ENCODE results near the gene MORN1. TPM values are rescaled to one million over a fixed set of nuclear protein-coding genes. Genes with fewer than 3 reads are reported as not detected.

The MORN1 gene
- total RNA-seq, 2 donors from 2014 or later: 7.0 to 8.4 TPM

DNA sequence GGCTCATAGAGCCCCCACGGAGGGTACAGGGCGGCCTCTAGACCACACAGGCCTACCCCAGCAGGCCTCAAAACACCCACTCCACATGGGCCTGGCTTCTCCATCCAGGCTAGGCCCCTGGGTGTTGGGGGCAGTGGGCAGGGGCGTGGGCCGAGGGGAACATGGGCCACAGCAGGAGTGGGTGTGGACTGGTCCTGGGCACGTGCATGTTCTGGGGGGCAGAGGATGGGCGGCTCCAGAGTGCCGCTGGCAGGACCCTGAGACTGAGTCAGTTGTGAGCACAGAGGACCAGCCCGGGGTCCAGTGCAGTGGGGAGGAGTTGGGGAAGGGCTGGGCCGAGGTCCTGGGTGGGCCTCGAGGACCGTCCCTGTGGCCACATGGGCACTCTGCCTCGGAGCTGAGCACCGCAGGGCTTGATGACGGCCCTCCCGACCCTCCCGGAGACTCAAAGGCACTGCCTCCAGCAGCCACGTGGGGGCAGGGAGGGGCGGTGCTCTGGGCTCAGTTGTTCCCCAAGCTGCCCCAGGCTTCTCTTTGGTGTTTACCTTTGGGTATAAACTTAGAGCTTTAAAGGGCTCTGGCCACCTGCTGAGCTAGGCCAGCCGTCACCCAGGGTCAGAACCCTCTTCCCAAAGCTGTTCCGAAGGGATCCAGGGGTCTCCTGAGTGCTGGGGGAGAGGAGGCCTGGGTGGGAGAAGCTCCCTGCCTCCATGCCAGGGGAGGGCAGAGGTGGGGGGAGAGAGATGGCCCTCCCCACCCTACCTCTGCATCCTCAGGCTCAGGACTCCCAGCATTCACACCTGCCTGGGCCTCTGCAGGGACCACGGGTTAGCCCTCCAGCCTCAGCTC is 79.9 kb downstream of the MORN1 start:
- Mint-ChIP-seq H3K27me3 (no peaks in the 10 kb centered on the region), H3K36me3 (ENCODE audit: low read depth) (peaks cover 5% of the 10 kb centered on the region), H3K4me1 (peaks cover 18% of the 10 kb centered on the region)

DNA sequence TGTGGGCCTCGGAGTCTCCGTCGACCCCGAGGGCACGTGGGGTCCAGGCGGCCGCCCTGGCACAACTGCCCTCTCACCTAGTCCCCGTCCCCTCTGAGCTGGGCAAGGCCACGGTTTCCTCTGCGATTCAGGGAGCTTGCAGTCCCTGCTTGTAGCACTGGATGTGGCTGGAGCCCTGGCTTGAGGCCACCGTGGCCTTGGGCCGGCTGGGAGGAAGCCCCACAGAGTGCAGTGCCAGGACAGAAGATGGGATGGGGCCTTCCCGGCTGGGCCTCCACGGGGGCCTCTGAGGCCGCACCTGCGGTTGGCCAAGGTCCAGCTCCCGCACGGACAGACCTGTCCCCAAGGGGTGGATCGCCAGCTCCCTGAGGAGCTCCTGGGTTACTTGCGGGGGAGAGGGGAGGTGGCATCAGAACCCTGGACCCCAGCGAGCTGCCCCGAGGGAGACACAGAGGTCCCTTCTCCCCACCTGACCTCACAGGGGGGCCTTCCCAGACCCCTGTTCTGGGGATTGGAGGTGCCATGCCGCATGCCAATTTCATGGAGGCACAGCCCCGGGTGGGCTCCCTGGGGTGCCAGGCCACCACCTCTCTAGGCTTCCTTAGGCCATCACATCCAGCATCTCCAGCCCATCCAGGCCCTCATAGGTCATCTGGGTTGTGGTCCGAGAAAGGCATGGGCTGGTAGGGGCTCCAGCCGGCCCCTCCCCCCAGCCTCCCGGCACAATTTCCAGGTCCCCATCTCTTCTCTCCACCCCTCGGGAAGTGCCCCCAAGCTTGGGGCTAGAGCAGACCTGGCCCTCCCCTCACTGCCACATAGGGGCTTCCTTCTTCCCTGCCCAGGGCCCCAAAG is 80.8 kb downstream of the MORN1 start:
- ATAC-seq: no peak
- Mint-ChIP-seq H3K27me3 (no peaks in the 10 kb centered on the region), H3K36me3 (ENCODE audit: low read depth) (peaks cover 5% of the 10 kb centered on the region), H3K27ac (peak overlapping the region; percentile 83), H3K4me1 (peaks cover 16% of the 10 kb centered on the region), H3K4me3 (peak overlapping the region; percentile 57)
- no peaks in the 10 kb centered on the region for H3K9me3 ChIP-seq (ENCODE audit: control insufficient read depth, low read length, poor library complexity, severe bottlenecking)
- no peak for DNase-seq

More for the DNA sequence above, 79.9 kb downstream of the MORN1 start:
- Mint-ChIP-seq H3K27ac (peak overlapping the region; percentile 83), H3K4me3 (peak overlapping the region; percentile 28)
- DNase-seq: peak; percentile 42 to 54 (median 44)
- no peaks in the 10 kb centered on the region for H3K9me3 ChIP-seq (ENCODE audit: control insufficient read depth, low read length, poor library complexity, severe bottlenecking)
- peak; percentile 62 for ATAC-seq

DNA sequence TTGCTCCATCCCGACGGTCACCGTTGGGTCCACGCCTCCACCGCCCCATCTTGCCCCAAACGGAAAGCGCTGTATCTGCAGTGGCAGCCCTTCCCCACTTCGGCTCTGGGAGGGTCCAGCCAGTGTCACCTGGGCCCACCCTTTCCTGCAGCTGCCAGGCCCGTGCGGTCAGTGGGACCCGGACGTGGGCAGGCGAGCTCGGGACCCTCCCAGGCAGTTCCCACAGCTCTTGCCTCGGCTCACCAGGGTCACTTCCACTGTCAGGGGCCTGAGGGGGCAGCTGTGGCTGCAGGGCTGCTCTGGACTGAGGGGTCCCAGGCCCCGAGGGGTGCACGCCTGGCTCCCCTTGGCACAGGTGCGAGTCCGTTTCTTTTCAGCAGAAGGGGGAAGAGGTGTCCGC is 82.5 kb downstream of the MORN1 start:
- no peak for DNase-seq
- no peaks in the 10 kb centered on the region for H3K9me3 ChIP-seq (ENCODE audit: control insufficient read depth, low read length, poor library complexity, severe bottlenecking)
- no peaks in the 10 kb centered on the region for H3K27me3 Mint-ChIP-seq
- peaks cover 18% of the 10 kb centered on the region for H3K4me1 Mint-ChIP-seq
- H3K27ac Mint-ChIP-seq: no peak overlapping the region
- ATAC-seq: no peak
- peak overlapping the region; percentile 64 for H3K4me3 Mint-ChIP-seq
- peaks cover 5% of the 10 kb centered on the region for H3K36me3 Mint-ChIP-seq (ENCODE audit: low read depth)

DNA sequence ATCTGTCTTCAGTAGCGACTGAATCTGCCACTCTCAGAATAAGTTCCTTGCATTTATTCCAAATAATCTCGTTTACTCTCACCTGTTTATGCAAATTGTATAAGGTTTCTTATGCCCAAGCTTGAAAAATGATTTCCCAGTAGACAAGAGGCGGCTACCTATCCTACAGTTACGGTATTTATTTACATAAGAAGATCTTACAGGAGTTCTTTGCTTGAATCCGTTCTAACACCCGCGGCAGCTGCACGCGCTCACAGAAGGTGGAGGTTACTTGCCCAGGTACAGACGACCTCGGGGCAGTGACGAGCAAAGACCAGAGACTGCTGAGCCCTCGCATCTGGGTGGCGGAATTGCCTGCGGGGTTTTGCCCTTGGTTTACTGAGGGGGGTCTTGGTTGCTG is 83.4 kb downstream of the MORN1 start:
- Mint-ChIP-seq H3K4me1 (peaks cover 10% of the 10 kb centered on the region), H3K36me3 (ENCODE audit: low read depth) (peaks cover 5% of the 10 kb centered on the region), H3K27ac (peak overlapping the region; percentile 81), H3K4me3 (peak overlapping the region; percentile 15), H3K27me3 (no peaks in the 10 kb centered on the region)
- ATAC-seq: no peak
- DNase-seq: no peak
- no peaks in the 10 kb centered on the region for H3K9me3 ChIP-seq (ENCODE audit: control insufficient read depth, low read length, poor library complexity, severe bottlenecking)

DNA sequence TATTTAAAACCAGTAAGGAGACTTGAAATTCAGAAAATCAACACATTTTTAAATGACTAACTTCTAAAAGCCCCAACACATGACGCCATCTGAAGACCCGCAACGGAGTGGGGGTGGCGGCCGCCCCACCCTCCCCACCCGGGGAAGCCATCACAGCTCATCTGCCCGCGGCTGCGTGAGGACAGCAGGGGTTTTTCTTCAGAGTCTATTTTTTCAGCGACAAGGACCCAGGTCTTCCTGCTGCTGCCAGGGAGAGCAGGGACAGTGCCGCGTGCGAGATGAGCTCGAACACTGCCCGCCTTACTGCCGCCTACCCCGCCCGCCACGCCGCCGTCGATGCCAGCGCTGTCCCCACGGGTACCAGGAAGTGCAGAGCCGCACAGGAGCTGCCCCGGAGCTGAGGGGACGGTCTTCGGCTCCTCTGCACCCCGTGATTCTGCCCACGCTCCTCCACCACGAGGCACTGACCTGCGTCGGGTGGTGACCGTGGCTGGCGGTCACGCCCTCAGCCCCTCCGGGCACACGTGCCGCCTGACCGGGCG is 84.2 kb downstream of the MORN1 start:
- DNase-seq: no peak

DNA sequence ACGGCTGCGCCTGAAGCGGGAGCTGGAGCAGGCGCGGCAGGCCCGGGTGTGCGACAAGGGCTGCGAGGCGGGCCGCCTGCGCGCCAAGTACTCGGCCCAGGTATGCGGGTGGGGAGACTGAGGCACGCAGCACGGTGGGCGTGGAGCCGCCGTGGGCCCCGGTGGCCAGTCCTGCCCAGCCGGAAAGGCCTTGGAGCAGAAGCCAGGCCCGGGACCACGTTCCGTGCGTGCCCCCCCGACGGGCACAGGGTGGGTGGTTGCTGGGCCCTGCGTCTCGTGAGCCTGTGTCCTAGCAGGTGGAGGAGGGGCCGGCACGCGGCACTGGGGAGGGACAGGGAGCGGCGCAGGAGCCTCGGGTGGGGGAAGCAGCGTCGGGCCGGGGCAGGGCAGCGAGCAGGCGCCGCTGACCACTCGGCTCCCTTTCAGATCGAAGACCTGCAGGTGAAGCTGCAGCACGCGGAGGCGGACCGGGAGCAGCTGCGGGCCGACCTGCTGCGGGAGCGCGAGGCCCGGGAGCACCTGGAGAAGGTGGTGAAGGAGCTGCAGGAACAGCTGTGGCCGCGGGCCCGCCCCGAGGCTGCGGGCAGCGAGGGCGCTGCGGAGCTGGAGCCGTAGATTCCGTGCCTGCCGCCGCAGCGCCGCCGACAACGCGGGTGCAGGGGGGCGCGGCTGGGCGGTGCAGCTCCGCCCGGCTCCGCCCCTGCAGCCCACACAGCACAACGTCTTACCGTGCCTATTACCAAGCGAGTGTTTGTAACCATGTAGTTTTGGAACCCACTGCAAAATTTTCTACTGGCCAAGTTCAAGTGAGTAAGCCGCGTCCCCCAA is 85.0 kb downstream of the MORN1 start:
- H3K9me3 ChIP-seq (ENCODE audit: control insufficient read depth, low read length, poor library complexity, severe bottlenecking): no peaks in the 10 kb centered on the region
- ATAC-seq (no peak), DNase-seq (no peak)
- Mint-ChIP-seq H3K36me3 (ENCODE audit: low read depth) (peaks cover 5% of the 10 kb centered on the region), H3K4me3 (peak overlapping the region; percentile 16), H3K4me1 (peaks cover 15% of the 10 kb centered on the region), H3K27me3 (no peaks in the 10 kb centered on the region), H3K27ac (no peak overlapping the region)

More for the DNA sequence above, 84.2 kb downstream of the MORN1 start:
- no peak for ATAC-seq
- Mint-ChIP-seq H3K27ac (peak overlapping the region; percentile 81), H3K4me3 (peak overlapping the region; percentile 62), H3K36me3 (ENCODE audit: low read depth) (peaks cover 5% of the 10 kb centered on the region), H3K27me3 (no peaks in the 10 kb centered on the region), H3K4me1 (peaks cover 10% of the 10 kb centered on the region)
- no peaks in the 10 kb centered on the region for H3K9me3 ChIP-seq (ENCODE audit: control insufficient read depth, low read length, poor library complexity, severe bottlenecking)

DNA sequence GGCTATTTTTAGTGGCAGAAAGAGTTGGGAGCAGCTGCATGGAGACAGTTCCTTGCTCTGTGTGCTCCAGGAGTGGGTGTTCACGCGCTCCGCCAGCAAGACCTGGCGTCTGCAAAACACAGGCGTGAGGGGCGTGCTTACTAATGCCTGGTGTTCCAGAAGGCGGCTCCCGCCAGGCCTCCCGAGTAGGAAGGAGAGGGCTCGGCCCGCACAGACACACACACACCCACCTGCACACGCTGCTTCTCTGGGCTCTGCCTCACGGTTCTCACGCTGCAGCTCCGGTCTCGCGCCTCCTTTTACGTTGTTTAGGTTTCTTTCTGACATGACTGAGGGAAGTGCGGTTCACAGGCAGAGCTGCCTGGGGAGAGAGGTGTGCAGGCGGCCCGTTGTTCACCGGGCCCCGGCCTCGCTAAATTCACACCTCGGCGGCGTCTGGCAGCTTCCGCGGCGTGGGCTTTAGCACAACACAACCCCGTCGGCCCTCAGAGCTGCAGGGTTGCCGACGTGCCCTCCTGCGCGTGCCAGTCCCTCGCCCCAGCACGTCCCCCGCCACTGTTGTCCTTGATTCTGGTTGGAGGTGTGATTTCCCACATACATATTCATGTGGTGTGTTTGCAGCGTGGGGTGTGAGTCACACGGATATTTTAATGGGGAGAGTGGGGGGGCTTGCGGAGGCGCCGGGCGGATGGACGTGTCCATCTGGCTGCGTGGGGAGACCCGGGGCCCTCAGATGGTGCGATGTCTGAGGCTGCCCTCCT is 86.3 kb downstream of the MORN1 start:
- Mint-ChIP-seq H3K27me3 (no peaks in the 10 kb centered on the region), H3K27ac (peak overlapping the region; percentile 75), H3K4me1 (peaks cover 20% of the 10 kb centered on the region), H3K4me3 (peak overlapping the region; percentile 73), H3K36me3 (ENCODE audit: low read depth) (peaks cover 5% of the 10 kb centered on the region)
- ATAC-seq: no peak
- DNase-seq: no peak
- H3K9me3 ChIP-seq (ENCODE audit: control insufficient read depth, low read length, poor library complexity, severe bottlenecking): no peaks in the 10 kb centered on the region

DNA sequence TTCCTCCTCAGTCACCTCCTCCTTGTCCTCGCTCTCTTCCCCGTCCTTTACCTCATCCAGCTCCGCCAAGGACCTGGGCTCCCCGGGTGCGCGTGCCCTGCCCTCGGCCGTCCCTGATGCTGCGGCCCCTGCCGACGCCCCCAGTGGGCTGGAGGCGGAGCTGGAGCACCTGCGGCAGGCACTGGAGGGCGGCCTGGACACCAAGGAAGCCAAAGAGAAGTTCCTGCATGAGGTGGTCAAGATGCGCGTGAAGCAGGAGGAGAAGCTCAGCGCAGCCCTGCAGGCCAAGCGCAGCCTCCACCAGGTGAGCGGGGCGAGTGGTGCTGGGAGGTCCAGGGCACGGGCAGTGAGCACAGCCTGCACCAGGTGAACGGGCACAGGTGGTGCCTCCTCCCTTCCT is 87.1 kb downstream of the MORN1 start:
- Mint-ChIP-seq H3K27ac (no peak overlapping the region), H3K27me3 (no peaks in the 10 kb centered on the region), H3K36me3 (ENCODE audit: low read depth) (peaks cover 5% of the 10 kb centered on the region), H3K4me1 (peaks cover 20% of the 10 kb centered on the region), H3K4me3 (no peak overlapping the region)
- no peak for DNase-seq
- H3K9me3 ChIP-seq (ENCODE audit: control insufficient read depth, low read length, poor library complexity, severe bottlenecking): no peaks in the 10 kb centered on the region
- ATAC-seq: no peak

DNA sequence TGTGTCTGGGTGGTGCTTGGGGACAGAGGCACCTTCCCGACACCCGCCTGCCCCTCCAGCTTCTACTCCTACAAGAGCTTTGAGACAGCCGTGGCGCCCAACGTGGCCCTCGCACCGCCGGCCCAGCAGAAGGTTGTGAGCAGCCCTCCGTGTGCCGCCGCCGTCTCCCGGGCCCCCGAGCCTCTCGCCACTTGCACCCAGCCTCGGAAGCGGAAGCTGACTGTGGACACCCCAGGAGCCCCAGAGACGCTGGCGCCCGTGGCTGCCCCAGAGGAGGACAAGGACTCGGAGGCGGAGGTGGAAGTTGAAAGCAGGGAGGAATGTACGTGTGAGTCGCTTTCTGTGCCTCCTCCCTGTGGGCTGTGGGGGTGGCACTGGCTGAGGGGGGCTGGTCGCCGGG is 87.6 kb downstream of the MORN1 start:
- DNase-seq (no peak), ATAC-seq (no peak)
- Mint-ChIP-seq H3K4me1 (peaks cover 22% of the 10 kb centered on the region), H3K36me3 (ENCODE audit: low read depth) (peaks cover 5% of the 10 kb centered on the region), H3K4me3 (peak overlapping the region; percentile 69), H3K27ac (peak overlapping the region; percentile 96), H3K27me3 (no peaks in the 10 kb centered on the region)
- H3K9me3 ChIP-seq (ENCODE audit: control insufficient read depth, low read length, poor library complexity, severe bottlenecking): no peaks in the 10 kb centered on the region

DNA sequence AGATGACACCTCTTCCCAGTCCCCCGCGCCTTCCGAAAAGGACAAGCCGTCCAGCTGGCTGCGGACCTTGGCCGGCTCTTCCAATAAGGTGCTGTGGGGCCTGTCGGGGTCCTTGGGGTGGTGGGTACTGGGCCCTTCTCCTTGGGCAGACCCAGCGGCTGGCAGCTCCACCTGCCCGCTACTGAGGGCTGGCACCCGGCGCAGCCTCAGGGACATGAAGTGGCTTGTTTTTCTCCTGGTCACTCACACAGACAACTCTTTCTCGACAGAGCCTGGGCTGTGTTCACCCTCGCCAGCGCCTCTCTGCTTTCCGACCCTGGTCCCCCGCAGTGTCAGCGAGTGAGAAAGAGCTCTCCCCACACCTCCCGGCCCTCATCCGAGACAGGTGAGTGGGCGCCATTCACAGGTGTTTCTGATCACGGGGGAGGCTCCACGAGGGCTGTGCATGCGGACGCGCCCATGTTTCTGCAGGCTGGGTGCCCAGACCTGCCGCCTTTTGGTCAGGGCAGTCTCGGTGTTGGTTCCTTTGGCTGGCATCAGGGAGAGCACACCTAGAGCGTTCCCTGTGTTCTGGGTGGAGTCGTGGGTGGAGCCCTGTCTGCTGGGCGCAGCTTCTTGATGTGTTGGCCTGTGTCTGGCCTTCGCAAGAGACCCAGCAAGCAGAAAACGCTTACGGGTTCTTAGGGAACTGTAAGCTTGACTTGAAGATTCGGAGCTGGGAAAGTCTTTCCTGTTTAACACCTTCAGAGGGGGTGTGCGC is 88.2 kb downstream of the MORN1 start:
- ATAC-seq (no peak), DNase-seq (no peak)
- peaks cover 5% of the 10 kb centered on the region for H3K36me3 Mint-ChIP-seq (ENCODE audit: low read depth)
- H3K27me3 Mint-ChIP-seq: no peaks in the 10 kb centered on the region
- H3K9me3 ChIP-seq (ENCODE audit: control insufficient read depth, low read length, poor library complexity, severe bottlenecking): no peaks in the 10 kb centered on the region
- H3K27ac Mint-ChIP-seq: peak overlapping the region; percentile 96
- H3K4me1 Mint-ChIP-seq: peaks cover 22% of the 10 kb centered on the region
- peak overlapping the region; percentile 69 for H3K4me3 Mint-ChIP-seq

DNA sequence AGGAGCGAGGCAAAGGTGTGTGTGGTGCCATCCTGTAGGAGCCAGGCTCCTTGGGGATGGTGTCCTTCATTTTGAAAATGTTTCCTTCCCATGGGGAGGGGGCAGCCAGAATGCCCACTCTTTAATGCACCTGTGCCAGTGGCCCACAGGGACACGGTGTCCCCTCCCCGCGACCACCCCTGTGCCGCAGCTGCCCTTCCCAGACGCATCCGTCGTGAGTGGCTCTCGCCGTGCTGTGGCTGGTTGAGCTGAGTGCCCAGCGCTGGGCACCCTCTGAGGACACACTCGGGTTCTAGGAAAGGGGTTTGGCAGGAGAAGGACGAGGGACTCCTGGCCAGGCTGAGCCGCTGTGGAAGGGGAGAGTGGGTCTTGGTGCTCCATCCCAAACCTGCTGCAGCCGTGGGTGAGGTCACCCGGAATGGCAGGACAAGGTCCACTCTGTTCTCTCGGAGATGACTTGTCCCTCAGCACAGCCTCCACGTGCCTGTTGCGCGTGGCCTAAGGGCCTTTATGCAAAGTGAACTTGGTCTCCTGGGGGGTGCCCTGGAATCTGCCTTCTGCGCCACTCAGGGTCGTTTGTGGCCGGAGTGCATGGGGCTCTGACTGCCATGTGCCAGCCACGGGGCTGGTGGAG is 88.9 kb downstream of the MORN1 start:
- peaks cover 24% of the 10 kb centered on the region for H3K4me1 Mint-ChIP-seq

More for the DNA sequence above, 88.9 kb downstream of the MORN1 start:
- H3K27me3 Mint-ChIP-seq: no peaks in the 10 kb centered on the region
- H3K36me3 Mint-ChIP-seq (ENCODE audit: low read depth): no peaks in the 10 kb centered on the region
- DNase-seq (no peak), ATAC-seq (no peak)
- peak overlapping the region; percentile 39 for H3K4me3 Mint-ChIP-seq
- H3K9me3 ChIP-seq (ENCODE audit: control insufficient read depth, low read length, poor library complexity, severe bottlenecking): no peaks in the 10 kb centered on the region
- H3K27ac Mint-ChIP-seq: peak overlapping the region; percentile 96

Measured in T-helper 17 cell (primary cell).